ENCODE results near the gene KIRREL3.

Gene KIRREL3

GRCh38 chr11:126633330-126633729 is 367.2 kb downstream of the KIRREL3 start:
- no peak for TF ChIP-seq CTCF (IDR thresholded peaks at IDR 0.05; ENCODE audit: extremely low read depth, insufficient read depth, missing control alignments)
- in situ Hi-C loops (cut with MboI; ENCODE audit: low pct_unique_long_range_greater_than_20kb, low sequenced_read_pairs, unreplicated experiment): no loop called here
- DNase-seq (ENCODE audit: low spot score): no peak

GRCh38 chr11:126630893-126631798 is 369.4 kb downstream of the KIRREL3 start:
- no peak for DNase-seq (ENCODE audit: low spot score)
- no peak for TF ChIP-seq CTCF (IDR thresholded peaks at IDR 0.05; ENCODE audit: extremely low read depth, insufficient read depth, missing control alignments)
- in situ Hi-C loops (cut with MboI; ENCODE audit: low pct_unique_long_range_greater_than_20kb, low sequenced_read_pairs, unreplicated experiment): no loop called here

GRCh38 chr11:126630488-126630887 is 370.1 kb downstream of the KIRREL3 start:
- in situ Hi-C loops (cut with MboI; ENCODE audit: low pct_unique_long_range_greater_than_20kb, low sequenced_read_pairs, unreplicated experiment): no loop called here
- no peak for TF ChIP-seq CTCF (IDR thresholded peaks at IDR 0.05; ENCODE audit: extremely low read depth, insufficient read depth, missing control alignments)
- no peak for DNase-seq (ENCODE audit: low spot score)

GRCh38 chr11:126628790-126629621 is 371.6 kb downstream of the KIRREL3 start:
- in situ Hi-C loops (cut with MboI; ENCODE audit: low pct_unique_long_range_greater_than_20kb, low sequenced_read_pairs, unreplicated experiment): no loop called here
- DNase-seq (ENCODE audit: low spot score): no peak

GRCh38 chr11:126628450-126628789 is 372.1 kb downstream of the KIRREL3 start:
- in situ Hi-C loops (cut with MboI; ENCODE audit: low pct_unique_long_range_greater_than_20kb, low sequenced_read_pairs, unreplicated experiment): no loop called here
- no peak for TF ChIP-seq CTCF (IDR thresholded peaks at IDR 0.05; ENCODE audit: extremely low read depth, insufficient read depth, missing control alignments)
- no peak for DNase-seq (ENCODE audit: low spot score)

More at GRCh38 chr11:126628790-126629621, 371.6 kb downstream of the KIRREL3 start:
- TF ChIP-seq CTCF (IDR thresholded peaks at IDR 0.05; ENCODE audit: extremely low read depth, insufficient read depth, missing control alignments): no peak

- in situ Hi-C loops (cut with MboI; ENCODE audit: low pct_unique_long_range_greater_than_20kb, low sequenced_read_pairs, unreplicated experiment): no loop called here
- no peak for TF ChIP-seq CTCF (IDR thresholded peaks at IDR 0.05; ENCODE audit: extremely low read depth, insufficient read depth, missing control alignments)
- DNase-seq (ENCODE audit: low spot score): no peak
These were observed 373.1 kb downstream of the KIRREL3 start for GRCh38 chr11:126627421-126627820.

All from GM13977 (cell line).